Panc1 (cell line): ENCODE results near the gene CACNA1E. TPM values are rescaled to one million over a fixed set of nuclear protein-coding genes. Genes with fewer than 3 reads are reported as not detected.

Source experiments
- ATAC-seq: fragments of 200-7000 bp; cut with Tn5 transposase; 2 replicates; pipeline ENCODE4 v1.9.1; 2020; ENCODE audit warnings: mild to moderate bottlenecking, moderate library complexity
- BruUV-seq: library from RNA; stranded (reverse); fragments of 400-500 nt; replicated peaks from 2 replicates; lab custom pipeline; 2021; lab: Mats Ljungman, UMichigan
- CTCF ChIA-PET: fragments of 300-600 bp; sonication (Branson Sonifier 250); formaldehyde crosslinking; loops from one replicate; lab custom pipeline; 2022; ENCODE audit warnings: antibody characterized with exemption; lab: Charles Lee
- POLR2A ChIA-PET: fragments of 300-600 bp; sonication (Branson Sonifier 250); formaldehyde crosslinking; loops from one replicate; lab custom pipeline; 2022; ENCODE audit warnings: antibody characterized with exemption; lab: Charles Lee
- DNase-seq: peaks from one replicate; pipeline ENCODE4 v3.0.0-alpha.2; 2010; ENCODE audit warnings: low read depth, low spot score
- H3K27ac ChIP-seq: 2 replicates; pipeline ENCODE4 v1.5.1; 2011; ENCODE audit warnings: mild to moderate bottlenecking, low read length, inconsistent platforms
- H3K27me3 ChIP-seq: fragments of 200-500 bp; sonication (Bioruptor generic); 2 replicates; pipeline ENCODE4 v1.6.0; 2014; ENCODE audit warnings: low read length, inconsistent platforms; ENCODE audit not compliant: control insufficient read depth, insufficient read depth
- H3K36me3 ChIP-seq: fragments of 200-500 bp; sonication (Bioruptor generic); 2 replicates; pipeline ENCODE4 v1.5.1; 2014; ENCODE audit warnings: inconsistent platforms, mild to moderate bottlenecking, low read length, moderate library complexity; ENCODE audit not compliant: control insufficient read depth, insufficient read depth
- H3K4me1 ChIP-seq: 2 replicates; pipeline ENCODE4 v1.5.1; 2011; ENCODE audit warnings: inconsistent platforms, mild to moderate bottlenecking, low read length, moderate library complexity; ENCODE audit not compliant: control insufficient read depth, insufficient read depth
- H3K4me3 ChIP-seq, 2 experiments: 2 replicates each; pipeline ENCODE4 v1.5.1; 2011 to 2012; ENCODE audit warnings: low read depth in 2 of 2, low read length in 2 of 2, mild to moderate bottlenecking in 2 of 2, inconsistent platforms in 1 of 2, moderate library complexity in 1 of 2
- H3K9me3 ChIP-seq: fragments of 200-500 bp; sonication (Bioruptor generic); 2 replicates; pipeline ENCODE4 v1.5.1; 2014; ENCODE audit warnings: low read depth, mild to moderate bottlenecking, inconsistent platforms, low read length, moderate library complexity; ENCODE audit not compliant: control insufficient read depth, insufficient read depth
- CTCF ChIP-seq: fragments of 450-650 bp; IDR thresholded peaks from 2 replicates; pipeline ENCODE4 v1.5.1; 2017; ENCODE audit warnings: mild to moderate bottlenecking
- POLR2AphosphoS5 ChIP-seq: IDR thresholded peaks from 2 replicates; pipeline ENCODE4 v1.6.1; 2012; ENCODE audit warnings: mild to moderate bottlenecking, low read depth, low read length, moderate library complexity
- REST ChIP-seq, 2 experiments: IDR thresholded peaks; 2 replicates each; pipeline ENCODE4 v1.6.1; 2011 to 2012; ENCODE audit warnings: low read depth in 2 of 2, control low read depth in 1 of 2, low read length in 1 of 2, mild to moderate bottlenecking in 1 of 2, moderate library complexity in 1 of 2; ENCODE audit not compliant: insufficient read depth in 1 of 2
- SIN3A ChIP-seq: IDR thresholded peaks from 2 replicates; pipeline ENCODE4 v1.6.1; 2012; ENCODE audit warnings: low read depth, mild to moderate bottlenecking, low read length, moderate library complexity, borderline replicate concordance; ENCODE audit not compliant: insufficient read depth
- TCF7L2 ChIP-seq: IDR thresholded peaks from 2 replicates; pipeline ENCODE4 v1.6.1; 2011; ENCODE audit warnings: mild to moderate bottlenecking, low read depth, low read length, inconsistent platforms
- in situ Hi-C: cut with HindIII; loops from 2 replicates; pipeline ENCODE4 v1.10.0; 2016; ENCODE audit warnings: low sequenced_read_pairs, low pct_unique_long_range_greater_than_20kb
- intact Hi-C: fragments of 100-400 bp; cut with micrococcal nuclease; formaldehyde crosslinking; loops from one replicate; pipeline ENCODE4 v1.10.0; 2022; ENCODE audit not compliant: unreplicated experiment
- total RNA-seq: library from RNA; stranded (reverse); gene quantifications from one replicate; pipeline ENCODE4 v1.2.1, GENCODE V29; 2021; ENCODE audit not compliant: unreplicated experiment

The CACNA1E gene
- total RNA-seq, 1 experiment from 2014 or later = not detected

- intact Hi-C loops (no loop called here), in situ Hi-C loops (no loop called here)
- Histone ChIP-seq H3K36me3 (no peaks in the 10 kb centered on the region), H3K27me3 (no peaks in the 10 kb centered on the region; the same call in 1 of the 2 replicates), H3K4me1 (no peaks in the 10 kb centered on the region), H3K9me3 (no peaks in the 10 kb centered on the region), H3K4me3 (no peak overlapping the region), H3K27ac (no peak overlapping the region)
- BruUV-seq = no TSS peak
- DNase-seq = no peak
- no peak for ATAC-seq
- ChIA-PET POLR2A (no interaction called here), CTCF (no interaction called here)
- TF ChIP-seq POLR2AphosphoS5 (no peak), TCF7L2 (no peak), SIN3A (no peak), REST (IDR thresholded peaks at IDR 0.05; ENCODE audit: insufficient read depth in 1 of 2, low read depth in 2 of 2, low read length in 1 of 2) (no peak), CTCF (no peak)
Measured at GRCh38 chr1:181513786-181514297, 30.5 kb downstream of the CACNA1E start.

- in situ Hi-C loops = no loop called here
- Histone ChIP-seq H3K27me3 (no peaks in the 10 kb centered on the region), H3K4me1 (no peaks in the 10 kb centered on the region), H3K36me3 (no peaks in the 10 kb centered on the region), H3K9me3 (no peaks in the 10 kb centered on the region), H3K4me3 (no peak overlapping the region), H3K27ac (no peak overlapping the region)
- no TSS peak for BruUV-seq
- CTCF ChIA-PET = no interaction called here
- no peak for DNase-seq
- TF ChIP-seq TCF7L2 = no peak
- no peak for TF ChIP-seq POLR2AphosphoS5
- TF ChIP-seq CTCF = no peak
- TF ChIP-seq SIN3A = no peak
- no peak for TF ChIP-seq REST (IDR thresholded peaks at IDR 0.05; ENCODE audit: insufficient read depth in 1 of 2, low read depth in 2 of 2, low read length in 1 of 2)
- ATAC-seq = no peak
- POLR2A ChIA-PET = no interaction called here
- intact Hi-C loops = no loop called here
Measured at GRCh38 chr1:181514298-181515290, 31.3 kb downstream of the CACNA1E start.
